GM19099 (cell line): ENCODE results near the gene PAN3.

Experiments used
- POLR2A ChIP-seq: IDR thresholded peaks from 3 replicates; pipeline ENCODE4 v1.6.1; 2011; ENCODE audit warnings: low read depth; ENCODE audit not compliant: insufficient read length; ENCODE audit errors: extremely low read depth

The PAN3 gene

DNA sequence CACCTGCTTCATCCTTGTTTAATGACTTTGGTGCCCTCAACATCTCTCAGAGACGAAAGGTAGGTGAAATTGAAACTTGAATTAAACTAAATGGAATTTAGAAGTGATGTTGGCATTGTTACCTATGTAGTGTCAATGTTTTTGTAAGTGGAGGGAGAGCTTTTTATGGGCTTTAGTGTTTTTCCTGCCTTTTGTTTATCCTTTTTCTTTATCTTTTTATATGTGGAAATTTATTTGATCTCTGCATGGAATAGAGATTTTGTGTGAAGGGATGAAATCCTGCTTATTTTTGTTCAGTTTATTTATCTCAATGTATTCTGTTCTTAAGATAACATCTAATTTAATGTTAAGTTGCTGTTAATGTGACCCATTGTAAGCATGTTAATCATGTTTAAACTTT, 39.5 kb downstream of the PAN3 start:
- no peak for TF ChIP-seq POLR2A

GRCh38 chr13:28179974-28180373, 41.6 kb downstream of the PAN3 start:
- TF ChIP-seq POLR2A = no peak

GRCh38 chr13:28181413-28181812, 43.1 kb downstream of the PAN3 start:
- no peak for TF ChIP-seq POLR2A

DNA sequence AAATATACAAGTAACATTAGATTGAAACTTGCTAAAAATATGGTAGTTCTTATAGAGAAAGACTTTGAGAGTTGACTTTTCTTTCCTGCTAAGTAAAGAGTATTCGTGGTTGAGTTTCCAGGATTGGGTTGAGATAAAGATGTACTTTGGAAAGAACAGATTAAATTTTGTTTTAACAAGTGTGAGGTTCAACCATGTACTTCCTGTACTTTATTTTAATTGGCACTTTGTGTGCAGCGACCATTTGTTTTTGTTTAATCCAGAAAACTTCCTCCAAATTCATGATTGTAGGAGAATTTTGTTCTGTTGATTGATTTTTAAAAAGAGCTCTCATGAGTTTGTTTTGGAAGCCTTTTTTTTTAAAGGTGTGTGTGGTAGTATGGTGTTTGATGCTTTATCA, 46.9 kb downstream of the PAN3 start:
- no peak for TF ChIP-seq POLR2A

GRCh38 chr13:28199089-28199488, 60.7 kb downstream of the PAN3 start:
- TF ChIP-seq POLR2A = no peak

DNA sequence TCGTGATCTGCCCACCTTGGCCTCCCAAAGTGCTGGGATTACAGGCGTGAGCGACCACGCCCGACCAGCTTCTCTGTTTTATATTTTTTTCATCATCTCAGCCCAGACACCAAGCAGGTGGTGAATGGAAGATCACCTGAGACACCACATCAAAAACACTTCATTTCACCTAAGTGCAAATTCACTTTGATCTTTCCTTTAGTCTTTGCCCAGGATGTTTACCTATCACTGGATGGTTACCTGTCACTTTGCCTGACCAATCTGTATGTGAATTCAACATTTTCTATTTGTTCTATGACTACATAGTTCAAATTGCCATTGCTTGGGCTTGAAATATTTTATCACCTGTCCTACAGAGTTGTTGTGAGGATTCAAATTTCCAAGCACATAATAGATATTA, 65.7 kb downstream of the PAN3 start:
- no peak for TF ChIP-seq POLR2A

DNA sequence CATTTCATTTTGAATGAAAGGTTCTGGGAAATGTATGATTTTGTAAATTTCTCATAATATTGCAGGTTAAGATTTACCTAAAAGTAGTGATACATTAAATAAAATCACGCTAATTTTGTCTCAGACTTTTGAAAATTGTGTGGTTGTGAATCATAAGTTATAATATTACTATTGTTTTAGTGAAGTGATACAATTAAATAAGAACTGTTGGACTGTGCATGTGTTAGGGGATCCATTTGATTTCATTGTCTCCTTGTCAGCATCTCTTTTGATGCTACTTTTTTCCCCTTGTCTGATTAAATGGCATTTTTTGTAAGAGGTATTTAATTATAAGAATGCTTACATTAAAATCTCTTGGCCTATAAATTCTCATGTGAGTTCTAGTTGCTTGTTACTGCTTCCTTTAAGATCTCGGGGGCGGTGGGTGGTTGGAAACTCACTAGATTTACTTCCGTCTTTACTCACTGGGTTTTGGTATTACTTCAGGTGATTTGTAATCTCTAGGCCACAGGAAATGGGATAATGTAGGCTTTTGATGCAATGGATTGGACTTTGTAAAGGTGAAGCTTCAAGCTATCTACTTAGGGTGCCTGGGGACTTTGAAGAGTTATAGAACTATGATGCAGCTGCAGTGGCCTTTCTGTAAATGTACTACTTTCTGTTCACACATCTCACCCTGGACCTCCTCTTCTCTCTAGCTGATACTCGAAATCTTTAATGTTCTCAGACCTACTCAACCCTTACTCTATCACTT, 66.5 kb downstream of the PAN3 start:
- no peak for TF ChIP-seq POLR2A

DNA sequence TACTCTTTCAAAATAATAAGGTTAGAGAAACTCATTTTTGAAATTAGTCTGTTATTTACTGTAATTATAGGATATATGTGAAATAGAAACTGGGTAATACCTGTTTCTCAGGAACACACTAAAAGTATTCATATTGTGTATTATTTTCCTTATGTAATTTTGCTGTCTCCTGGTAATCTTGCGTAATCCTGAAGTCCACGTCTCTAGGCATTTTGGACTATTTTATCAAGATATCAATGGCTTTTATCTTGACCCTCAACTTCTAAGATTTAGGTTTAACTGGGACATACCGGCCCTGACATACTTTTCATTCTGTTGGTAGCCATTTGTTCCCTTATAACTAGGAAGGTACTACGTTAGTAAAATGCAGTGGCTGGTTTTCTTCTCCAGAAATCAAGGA, 80.3 kb downstream of the PAN3 start:
- TF ChIP-seq POLR2A = no peak

- TF ChIP-seq POLR2A = no peak
These were observed 81.2 kb downstream of the PAN3 start for GRCh38 chr13:28219408-28220099.

GRCh38 chr13:28220166-28220565, 81.8 kb downstream of the PAN3 start:
- TF ChIP-seq POLR2A = no peak

- no peak for TF ChIP-seq POLR2A
These were observed 91.4 kb downstream of the PAN3 start for GRCh38 chr13:28229522-28230411.

DNA sequence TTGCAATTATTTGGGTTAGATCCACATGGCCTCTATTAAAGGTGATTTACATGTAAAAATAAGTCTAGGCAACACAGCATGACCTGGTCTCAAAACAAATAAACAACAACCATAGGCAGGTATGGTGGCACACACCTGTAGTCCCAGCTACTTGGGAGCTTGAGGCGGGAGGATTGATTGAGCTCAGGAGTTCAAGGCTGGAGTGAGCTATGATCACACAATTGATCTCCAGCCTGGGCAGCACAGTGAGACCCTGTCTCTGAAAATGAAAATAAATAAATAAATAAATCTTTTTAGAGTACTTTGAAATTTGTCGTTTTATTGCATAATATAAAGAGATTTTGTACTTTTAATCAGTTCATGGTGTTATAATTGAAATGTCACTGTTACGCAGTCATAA, 93.3 kb downstream of the PAN3 start:
- no peak for TF ChIP-seq POLR2A

GRCh38 chr13:28237944-28238343, 99.6 kb downstream of the PAN3 start:
- no peak for TF ChIP-seq POLR2A

- TF ChIP-seq POLR2A = no peak
These were observed 101.0 kb downstream of the PAN3 start for GRCh38 chr13:28239374-28239773.

DNA sequence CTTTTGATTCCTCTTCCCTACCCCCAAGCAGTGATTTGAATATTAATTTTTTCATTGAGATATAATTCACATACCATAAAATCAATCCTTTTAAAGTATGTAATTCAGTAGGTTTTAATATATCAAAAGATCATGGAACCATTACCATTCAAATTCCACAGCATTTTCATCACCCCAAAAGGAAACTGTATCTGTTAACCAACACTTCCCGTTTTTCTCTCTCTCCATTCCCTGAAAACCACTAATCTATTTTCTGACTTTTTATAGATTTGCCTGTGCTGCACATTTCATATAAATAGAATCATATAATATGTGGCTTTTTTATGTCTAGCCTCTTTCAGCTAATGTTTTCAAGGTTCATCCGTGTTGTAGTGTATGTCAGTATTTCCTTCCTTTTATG, 107.1 kb downstream of the PAN3 start:
- no peak for TF ChIP-seq POLR2A
